Suppressor macrophage treated with lipopolysaccharide for 1 hour (primary cell): Measurements from ENCODE around the gene MS4A6A.
"Not testable (repeated sequence)": the region's sequence is repeated elsewhere in the genome, so short reads cannot be mapped to it uniquely, and the experiment has no call there.

ENCODE experiments used
- DNase-seq, 3 donors: peaks; one replicate each; pipeline ENCODE4 v3.0.0-alpha.2; 2020 to 2022

Gene MS4A6A

GRCh38 chr11:60183591-60184205, 815 bp upstream of the MS4A6A start:
- DNase-seq = peak in 2 of 3 donors; percentile 45 to 49

GRCh38 chr11:60175860-60176275, 7.0 kb downstream of the MS4A6A start:
- no peak for DNase-seq

GRCh38 chr11:60172011-60172410, 10.9 kb downstream of the MS4A6A start:
- peak in 1 of 3 donors; percentile 46 for DNase-seq

GRCh38 chr11:60170566-60170965, 12.3 kb downstream of the MS4A6A start:
- no peak for DNase-seq

- DNase-seq = peak; percentile 56 to 87 (median 82)
Measured at GRCh38 chr11:60169264-60169915, 13.5 kb downstream of the MS4A6A start.

- no peak for DNase-seq
Measured at GRCh38 chr11:60168306-60168705, 14.6 kb downstream of the MS4A6A start.

- peak; percentile 43 to 61 (median 56) for DNase-seq
Measured at GRCh38 chr11:60165951-60166350, 16.9 kb downstream of the MS4A6A start.

- DNase-seq = peak; percentile 54 to 66 (median 61)
Measured at GRCh38 chr11:60165538-60165937, 17.3 kb downstream of the MS4A6A start.

- DNase-seq = peak in 1 of 3 donors; percentile 38
Measured at GRCh38 chr11:60164550-60165075, 18.3 kb downstream of the MS4A6A start.

- no peak for DNase-seq
Measured at GRCh38 chr11:60161766-60162165, 21.1 kb downstream of the MS4A6A start.

- no peak for DNase-seq
Measured at GRCh38 chr11:60161107-60161506, 21.8 kb downstream of the MS4A6A start.

GRCh38 chr11:60159868-60160267, 23.0 kb downstream of the MS4A6A start:
- no peak for DNase-seq

- DNase-seq = no peak
Measured at GRCh38 chr11:60159284-60159683, 23.6 kb downstream of the MS4A6A start.

- no peak for DNase-seq
Measured at GRCh38 chr11:60158636-60159035, 24.2 kb downstream of the MS4A6A start.

GRCh38 chr11:60155931-60156330, 27.0 kb downstream of the MS4A6A start:
- DNase-seq = peak in 2 of 3 donors; percentile 19 to 24

GRCh38 chr11:60152727-60153126, 30.2 kb downstream of the MS4A6A start:
- not testable (repeated sequence) for DNase-seq

- DNase-seq = no peak
Measured at GRCh38 chr11:60150279-60150678, 32.6 kb downstream of the MS4A6A start.

GRCh38 chr11:60145677-60146076, 37.2 kb downstream of the MS4A6A start:
- no peak for DNase-seq

- DNase-seq = no peak
Measured at GRCh38 chr11:60143768-60144167, 39.1 kb downstream of the MS4A6A start.

- DNase-seq = no peak
Measured at GRCh38 chr11:60133917-60134316, 49.0 kb downstream of the MS4A6A start.

- no peak for DNase-seq
Measured at GRCh38 chr11:60131912-60132311, 51.0 kb downstream of the MS4A6A start.

GRCh38 chr11:60130496-60130895, 52.4 kb downstream of the MS4A6A start:
- DNase-seq = peak; percentile 62 to 74 (median 63)

GRCh38 chr11:60129853-60130252, 53.0 kb downstream of the MS4A6A start:
- no peak for DNase-seq

GRCh38 chr11:60128866-60129265, 54.0 kb downstream of the MS4A6A start:
- DNase-seq = not testable (repeated sequence)
